HL-60 (cell line): ENCODE measurements around the gene ADGRB3.

Experiments
- DNase-seq, 2 experiments: peaks; one replicate each; pipeline ENCODE4 v3.0.0-alpha.2; 2010 to 2020; ENCODE audit warnings: low read depth in 1 of 2, low spot score in 1 of 2
- H3K27ac ChIP-seq: fragments of 250-450 bp; sonication (Bioruptor Pico); replicated peaks from 2 replicates; pipeline ENCODE4 v1.5.1; 2020; ENCODE audit warnings: mild to moderate bottlenecking, moderate library complexity
- H3K27me3 ChIP-seq: fragments of 250-450 bp; sonication (Bioruptor Pico); 2 replicates; pipeline ENCODE4 v1.5.1; 2021; ENCODE audit warnings: mild to moderate bottlenecking, moderate library complexity; ENCODE audit not compliant: insufficient read depth, poor library complexity, severe bottlenecking
- H3K4me3 ChIP-seq: replicated peaks from 2 replicates; pipeline ENCODE4 v1.5.1; 2011; ENCODE audit warnings: mild to moderate bottlenecking, control low read depth, low read length; ENCODE audit not compliant: insufficient read depth
- GABPA ChIP-seq: IDR thresholded peaks from 2 replicates; pipeline ENCODE4 v1.6.1; 2012; ENCODE audit warnings: low read depth
- POLR2AphosphoS5 ChIP-seq: IDR thresholded peaks from 2 replicates; pipeline ENCODE4 v1.6.1; 2012; ENCODE audit warnings: low read depth
- SPI1 ChIP-seq: IDR thresholded peaks from 2 replicates; pipeline ENCODE4 v1.6.1; 2012; ENCODE audit warnings: low read depth, mild to moderate bottlenecking, borderline replicate concordance
- TF ChIP-seq, protein P1 (sequence below): IDR thresholded peaks from one replicate; pipeline ENCODE4 v1.5.1; 2011; ENCODE audit warnings: low read length, control low read depth, inconsistent platforms; ENCODE audit not compliant: insufficient read depth
- TF ChIP-seq, protein P2 (sequence below): IDR thresholded peaks from 2 replicates; pipeline ENCODE4 v1.6.1; 2012; ENCODE audit warnings: low read depth; ENCODE audit not compliant: insufficient replicate concordance

The ADGRB3 gene

DNA sequence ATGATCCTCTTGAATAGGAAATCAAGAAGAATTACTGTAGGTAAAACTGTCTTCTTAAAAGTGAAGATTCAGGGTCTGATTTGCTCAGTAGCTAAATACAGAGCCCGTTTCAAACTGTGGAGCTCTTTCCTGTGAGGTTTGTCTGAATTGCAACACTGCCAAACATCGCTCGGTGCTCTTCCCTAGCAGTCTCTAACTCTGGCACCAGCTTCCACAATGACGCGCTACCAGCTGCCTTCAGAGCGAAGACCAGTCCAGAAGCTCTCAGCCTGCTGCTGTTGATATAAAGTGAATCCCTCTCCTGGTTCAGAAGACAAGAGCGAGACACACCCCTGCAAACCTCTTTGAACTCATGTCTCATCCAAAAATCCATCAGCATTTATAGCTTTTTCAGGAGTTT, 714.7 kb downstream of the ADGRB3 start:
- Histone ChIP-seq H3K4me3 (no peak overlapping the region), H3K27me3 (no peaks in the 10 kb centered on the region), H3K27ac (no peak overlapping the region)
- no peak for DNase-seq
- TF ChIP-seq, protein P1, sequence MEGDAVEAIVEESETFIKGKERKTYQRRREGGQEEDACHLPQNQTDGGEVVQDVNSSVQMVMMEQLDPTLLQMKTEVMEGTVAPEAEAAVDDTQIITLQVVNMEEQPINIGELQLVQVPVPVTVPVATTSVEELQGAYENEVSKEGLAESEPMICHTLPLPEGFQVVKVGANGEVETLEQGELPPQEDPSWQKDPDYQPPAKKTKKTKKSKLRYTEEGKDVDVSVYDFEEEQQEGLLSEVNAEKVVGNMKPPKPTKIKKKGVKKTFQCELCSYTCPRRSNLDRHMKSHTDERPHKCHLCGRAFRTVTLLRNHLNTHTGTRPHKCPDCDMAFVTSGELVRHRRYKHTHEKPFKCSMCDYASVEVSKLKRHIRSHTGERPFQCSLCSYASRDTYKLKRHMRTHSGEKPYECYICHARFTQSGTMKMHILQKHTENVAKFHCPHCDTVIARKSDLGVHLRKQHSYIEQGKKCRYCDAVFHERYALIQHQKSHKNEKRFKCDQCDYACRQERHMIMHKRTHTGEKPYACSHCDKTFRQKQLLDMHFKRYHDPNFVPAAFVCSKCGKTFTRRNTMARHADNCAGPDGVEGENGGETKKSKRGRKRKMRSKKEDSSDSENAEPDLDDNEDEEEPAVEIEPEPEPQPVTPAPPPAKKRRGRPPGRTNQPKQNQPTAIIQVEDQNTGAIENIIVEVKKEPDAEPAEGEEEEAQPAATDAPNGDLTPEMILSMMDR = no peak
- TF ChIP-seq SPI1 (no peak), GABPA (no peak), POLR2AphosphoS5 (no peak)
- TF ChIP-seq, protein P2, sequence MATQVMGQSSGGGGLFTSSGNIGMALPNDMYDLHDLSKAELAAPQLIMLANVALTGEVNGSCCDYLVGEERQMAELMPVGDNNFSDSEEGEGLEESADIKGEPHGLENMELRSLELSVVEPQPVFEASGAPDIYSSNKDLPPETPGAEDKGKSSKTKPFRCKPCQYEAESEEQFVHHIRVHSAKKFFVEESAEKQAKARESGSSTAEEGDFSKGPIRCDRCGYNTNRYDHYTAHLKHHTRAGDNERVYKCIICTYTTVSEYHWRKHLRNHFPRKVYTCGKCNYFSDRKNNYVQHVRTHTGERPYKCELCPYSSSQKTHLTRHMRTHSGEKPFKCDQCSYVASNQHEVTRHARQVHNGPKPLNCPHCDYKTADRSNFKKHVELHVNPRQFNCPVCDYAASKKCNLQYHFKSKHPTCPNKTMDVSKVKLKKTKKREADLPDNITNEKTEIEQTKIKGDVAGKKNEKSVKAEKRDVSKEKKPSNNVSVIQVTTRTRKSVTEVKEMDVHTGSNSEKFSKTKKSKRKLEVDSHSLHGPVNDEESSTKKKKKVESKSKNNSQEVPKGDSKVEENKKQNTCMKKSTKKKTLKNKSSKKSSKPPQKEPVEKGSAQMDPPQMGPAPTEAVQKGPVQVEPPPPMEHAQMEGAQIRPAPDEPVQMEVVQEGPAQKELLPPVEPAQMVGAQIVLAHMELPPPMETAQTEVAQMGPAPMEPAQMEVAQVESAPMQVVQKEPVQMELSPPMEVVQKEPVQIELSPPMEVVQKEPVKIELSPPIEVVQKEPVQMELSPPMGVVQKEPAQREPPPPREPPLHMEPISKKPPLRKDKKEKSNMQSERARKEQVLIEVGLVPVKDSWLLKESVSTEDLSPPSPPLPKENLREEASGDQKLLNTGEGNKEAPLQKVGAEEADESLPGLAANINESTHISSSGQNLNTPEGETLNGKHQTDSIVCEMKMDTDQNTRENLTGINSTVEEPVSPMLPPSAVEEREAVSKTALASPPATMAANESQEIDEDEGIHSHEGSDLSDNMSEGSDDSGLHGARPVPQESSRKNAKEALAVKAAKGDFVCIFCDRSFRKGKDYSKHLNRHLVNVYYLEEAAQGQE = no peak

DNA sequence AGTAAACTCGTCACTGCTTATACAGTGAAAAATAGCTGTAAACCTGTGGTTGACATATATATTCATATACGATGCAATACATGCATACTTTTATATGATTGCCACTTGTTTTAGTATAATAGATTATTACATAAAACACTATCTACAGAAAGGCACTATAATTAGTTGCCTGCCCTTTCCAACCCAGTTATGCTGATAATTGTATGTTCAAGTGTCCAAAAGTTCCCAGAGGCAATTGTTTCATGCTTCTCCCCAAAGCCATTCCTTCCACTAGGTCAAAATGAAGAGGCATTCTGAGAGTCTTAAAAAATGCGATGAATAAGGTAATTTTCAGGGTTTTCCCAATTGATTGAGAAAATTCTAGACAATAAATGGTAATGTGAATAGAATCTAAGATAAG, 727.1 kb downstream of the ADGRB3 start:
- Histone ChIP-seq H3K27ac (no peak overlapping the region), H3K27me3 (no peaks in the 10 kb centered on the region), H3K4me3 (no peak overlapping the region)
- DNase-seq = no peak
- TF ChIP-seq POLR2AphosphoS5 = no peak
- TF ChIP-seq SPI1 = no peak
- TF ChIP-seq, protein P2 = no peak
- TF ChIP-seq, protein P1 = no peak
- no peak for TF ChIP-seq GABPA

DNA sequence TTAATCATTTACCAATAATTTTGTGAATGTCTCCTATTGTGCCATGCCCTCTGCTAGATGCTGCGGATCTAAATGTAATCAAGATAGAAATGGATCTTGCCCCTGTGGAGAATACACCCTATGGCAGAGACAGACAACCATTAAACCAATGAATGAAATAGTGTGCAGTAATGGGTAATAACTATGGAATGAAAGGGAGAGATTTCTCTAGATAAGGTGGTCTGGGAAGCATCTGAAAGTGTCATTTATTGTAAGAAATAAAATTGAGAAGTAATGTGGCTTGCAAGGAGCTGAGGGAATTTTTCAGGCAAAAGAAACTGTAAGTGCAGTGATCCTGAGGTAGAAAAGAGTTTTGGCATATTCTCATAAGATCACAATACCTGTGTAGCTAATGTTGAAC, 731.7 kb downstream of the ADGRB3 start:
- H3K27ac ChIP-seq = no peak overlapping the region
- H3K27me3 ChIP-seq = no peaks in the 10 kb centered on the region
- TF ChIP-seq POLR2AphosphoS5 = no peak
- no peak for TF ChIP-seq GABPA
- no peak for TF ChIP-seq SPI1
- DNase-seq = no peak
- H3K4me3 ChIP-seq = no peak overlapping the region

DNA sequence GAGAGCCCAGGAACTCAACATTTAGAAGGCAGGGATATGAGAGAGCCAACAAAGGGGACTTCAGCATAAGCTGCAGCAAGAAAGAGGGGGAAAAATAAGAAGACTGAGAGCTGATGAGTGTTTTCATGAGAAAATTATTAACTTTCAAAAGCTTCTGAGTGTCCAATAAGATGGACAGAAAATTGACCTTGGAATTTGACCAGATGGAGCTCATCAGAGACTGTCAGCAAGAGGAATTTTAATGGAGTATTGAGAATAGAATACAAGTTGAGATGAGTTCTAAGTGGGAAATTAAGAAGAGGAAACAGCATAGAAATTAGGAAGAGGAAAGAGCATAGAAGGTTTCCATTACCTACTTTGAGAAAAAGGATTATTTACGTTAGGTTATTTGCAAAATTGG, 733.5 kb downstream of the ADGRB3 start:
- TF ChIP-seq GABPA (no peak), SPI1 (no peak), POLR2AphosphoS5 (no peak)
- TF ChIP-seq, protein P2 = no peak
- TF ChIP-seq, protein P1 = no peak
- no peak for DNase-seq
- H3K27me3 ChIP-seq = no peaks in the 10 kb centered on the region

More for the DNA sequence above, 733.5 kb downstream of the ADGRB3 start:
- Histone ChIP-seq H3K4me3 (no peak overlapping the region), H3K27ac (no peak overlapping the region)
